ENCODE results near the gene SCN8A.

DNA sequence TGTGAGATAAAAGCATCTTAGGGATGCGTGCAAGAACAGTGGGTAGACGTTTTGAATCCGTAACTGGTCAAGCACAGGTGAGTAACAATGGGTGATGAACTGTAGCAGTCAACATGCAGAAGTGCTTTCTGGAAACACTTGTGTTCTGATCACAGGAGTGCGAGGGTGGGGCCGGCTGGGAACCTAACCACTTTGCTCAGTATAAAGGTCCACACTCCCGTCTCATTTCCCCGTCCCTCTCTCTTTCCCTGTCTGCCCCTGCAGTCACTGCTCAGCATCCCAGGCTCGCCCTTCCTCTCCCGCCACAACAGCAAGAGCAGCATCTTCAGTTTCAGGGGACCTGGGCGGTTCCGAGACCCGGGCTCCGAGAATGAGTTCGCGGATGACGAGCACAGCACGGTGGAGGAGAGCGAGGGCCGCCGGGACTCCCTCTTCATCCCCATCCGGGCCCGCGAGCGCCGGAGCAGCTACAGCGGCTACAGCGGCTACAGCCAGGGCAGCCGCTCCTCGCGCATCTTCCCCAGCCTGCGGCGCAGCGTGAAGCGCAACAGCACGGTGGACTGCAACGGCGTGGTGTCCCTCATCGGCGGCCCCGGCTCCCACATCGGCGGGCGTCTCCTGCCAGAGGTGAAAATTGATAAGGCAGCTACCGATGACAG, 130.4 kb downstream of the SCN8A start:
- no peak for TF ChIP-seq ZNF331 (CRISPR knock-in tag; IDR thresholded peaks at IDR 0.05; ENCODE audit: low read depth)
- TF ChIP-seq, protein P1, sequence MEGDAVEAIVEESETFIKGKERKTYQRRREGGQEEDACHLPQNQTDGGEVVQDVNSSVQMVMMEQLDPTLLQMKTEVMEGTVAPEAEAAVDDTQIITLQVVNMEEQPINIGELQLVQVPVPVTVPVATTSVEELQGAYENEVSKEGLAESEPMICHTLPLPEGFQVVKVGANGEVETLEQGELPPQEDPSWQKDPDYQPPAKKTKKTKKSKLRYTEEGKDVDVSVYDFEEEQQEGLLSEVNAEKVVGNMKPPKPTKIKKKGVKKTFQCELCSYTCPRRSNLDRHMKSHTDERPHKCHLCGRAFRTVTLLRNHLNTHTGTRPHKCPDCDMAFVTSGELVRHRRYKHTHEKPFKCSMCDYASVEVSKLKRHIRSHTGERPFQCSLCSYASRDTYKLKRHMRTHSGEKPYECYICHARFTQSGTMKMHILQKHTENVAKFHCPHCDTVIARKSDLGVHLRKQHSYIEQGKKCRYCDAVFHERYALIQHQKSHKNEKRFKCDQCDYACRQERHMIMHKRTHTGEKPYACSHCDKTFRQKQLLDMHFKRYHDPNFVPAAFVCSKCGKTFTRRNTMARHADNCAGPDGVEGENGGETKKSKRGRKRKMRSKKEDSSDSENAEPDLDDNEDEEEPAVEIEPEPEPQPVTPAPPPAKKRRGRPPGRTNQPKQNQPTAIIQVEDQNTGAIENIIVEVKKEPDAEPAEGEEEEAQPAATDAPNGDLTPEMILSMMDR (conservative IDR thresholded peaks at IDR 0.05; ENCODE audit: low read depth in 2 of 2), result no peak

Measured in GM23338 (cell line).